HEK293 (cell line): ENCODE measurements around the gene MAP2K6.

Source experiments
- CTCF ChIA-PET: fragments of 350-600 bp; formaldehyde crosslinking; extraction: SDS; loops from one replicate; lab custom pipeline; 2021; ENCODE audit warnings: antibody characterized with exemption; lab: Yijun Ruan, JAX
- POLR2A ChIA-PET: fragments of 300-600 bp; formaldehyde crosslinking; extraction: SDS; loops from one replicate; lab custom pipeline; 2020; ENCODE audit warnings: antibody characterized with exemption, inconsistent platforms; lab: Yijun Ruan, JAX
- H3K27ac ChIP-seq: fragments of 200-500 bp; sonication (Bioruptor generic); 2 replicates; pipeline ENCODE4 v1.5.1; 2014; ENCODE audit warnings: low read depth, low read length, control low read depth, inconsistent platforms; ENCODE audit errors: extremely low read depth
- H3K36me3 ChIP-seq, 2 experiments: fragments of 200-500 bp in 1 of 2; sonication (Bioruptor generic) in 1 of 2; 1 replicate in 1 of 2; 2 replicates in 1 of 2; pipeline ENCODE4 v1.5.1; 2014 to 2017; ENCODE audit warnings: inconsistent platforms in 2 of 2, low read length in 2 of 2; ENCODE audit not compliant: control insufficient read depth in 2 of 2, insufficient read depth in 1 of 2
- H3K4me1 ChIP-seq: fragments of 200-500 bp; sonication (Bioruptor generic); 2 replicates; pipeline ENCODE4 v1.5.1; 2014; ENCODE audit warnings: mild to moderate bottlenecking, low read length, inconsistent platforms; ENCODE audit not compliant: control insufficient read depth, insufficient read depth
- H3K4me3 ChIP-seq: 2 replicates; pipeline ENCODE4 v1.5.1; 2011; ENCODE audit warnings: low read depth, mild to moderate bottlenecking, control low read depth, low read length, moderate library complexity
- H3K9me3 ChIP-seq: fragments of 200-500 bp; sonication (Bioruptor generic); 2 replicates; pipeline ENCODE4 v1.5.1; 2014; ENCODE audit warnings: low read depth, low read length, inconsistent platforms; ENCODE audit not compliant: control insufficient read depth, insufficient read depth
- FEZF1 ChIP-seq: fragments of 450-650 bp; formaldehyde crosslinking; IDR thresholded peaks from 2 replicates; pipeline ENCODE4 v1.5.1; 2016; ENCODE audit warnings: missing biosample characterization, missing genetic modification characterization
- GFI1B ChIP-seq: fragments of 450-650 bp; formaldehyde crosslinking; IDR thresholded peaks from 2 replicates; pipeline ENCODE4 v1.5.1; 2016; ENCODE audit warnings: missing biosample characterization, missing genetic modification characterization
- HOXD13 ChIP-seq: sonication (generic); formaldehyde crosslinking; IDR thresholded peaks from 2 replicates; pipeline ENCODE4 v1.8.0; 2022; ENCODE audit warnings: missing genetic modification reagents, borderline replicate concordance
- KLF7 ChIP-seq: fragments of 450-650 bp; formaldehyde crosslinking; IDR thresholded peaks from 2 replicates; pipeline ENCODE4 v1.5.1; 2016; ENCODE audit warnings: missing biosample characterization, missing genetic modification characterization, borderline replicate concordance
- OSR2 ChIP-seq: fragments of 450-650 bp; formaldehyde crosslinking; IDR thresholded peaks from 2 replicates; pipeline ENCODE4 v1.5.1; 2016; ENCODE audit warnings: missing biosample characterization, missing genetic modification characterization
- SCRT1 ChIP-seq: fragments of 450-650 bp; formaldehyde crosslinking; IDR thresholded peaks from 2 replicates; pipeline ENCODE4 v1.5.1; 2016; ENCODE audit warnings: missing biosample characterization, missing genetic modification characterization, borderline replicate concordance
- ZFP37 ChIP-seq: fragments of 450-650 bp; formaldehyde crosslinking; IDR thresholded peaks from 2 replicates; pipeline ENCODE4 v1.5.1; 2016; ENCODE audit warnings: missing biosample characterization, missing genetic modification characterization
- ZNF202 ChIP-seq: fragments of 450-650 bp; formaldehyde crosslinking; IDR thresholded peaks from 2 replicates; pipeline ENCODE4 v1.5.1; 2016; ENCODE audit warnings: missing biosample characterization, missing genetic modification characterization, borderline replicate concordance
- ZNF239 ChIP-seq: fragments of 450-650 bp; formaldehyde crosslinking; IDR thresholded peaks from 2 replicates; pipeline ENCODE4 v1.5.1; 2016; ENCODE audit warnings: missing biosample characterization, missing genetic modification characterization
- ZNF248 ChIP-seq: fragments of 450-650 bp; formaldehyde crosslinking; IDR thresholded peaks from 2 replicates; pipeline ENCODE4 v1.5.1; 2017; ENCODE audit warnings: missing biosample characterization, missing genetic modification characterization
- ZNF558 ChIP-seq: fragments of 450-650 bp; formaldehyde crosslinking; IDR thresholded peaks from 2 replicates; pipeline ENCODE4 v1.5.1; 2016; ENCODE audit warnings: missing biosample characterization, missing genetic modification characterization
- ZNF843 ChIP-seq: fragments of 450-650 bp; formaldehyde crosslinking; IDR thresholded peaks from 2 replicates; pipeline ENCODE4 v1.5.1; 2016; ENCODE audit warnings: missing biosample characterization, missing genetic modification characterization
- TF ChIP-seq, protein P1 (sequence below): fragments of 450-650 bp; formaldehyde crosslinking; IDR thresholded peaks from 2 replicates; pipeline ENCODE4 v1.5.1; 2017; ENCODE audit warnings: missing biosample characterization, missing genetic modification characterization
- TF ChIP-seq, protein P2 (sequence below): fragments of 450-650 bp; formaldehyde crosslinking; IDR thresholded peaks from 2 replicates; pipeline ENCODE4 v1.5.1; 2017; ENCODE audit warnings: missing biosample characterization, missing genetic modification characterization
- TF ChIP-seq, protein P3 (sequence below): fragments of 450-650 bp; formaldehyde crosslinking; IDR thresholded peaks from 2 replicates; pipeline ENCODE4 v1.5.1; 2017; ENCODE audit warnings: missing biosample characterization, missing genetic modification characterization
- TF ChIP-seq, protein P4 (sequence below): fragments of 450-650 bp; formaldehyde crosslinking; IDR thresholded peaks from 2 replicates; pipeline ENCODE4 v1.5.1; 2017; ENCODE audit warnings: missing biosample characterization, missing genetic modification characterization
- TF ChIP-seq, protein P5 (sequence below): fragments of 450-650 bp; formaldehyde crosslinking; IDR thresholded peaks from 2 replicates; pipeline ENCODE4 v1.5.1; 2016; ENCODE audit warnings: missing biosample characterization, missing genetic modification characterization, borderline replicate concordance
- TF ChIP-seq, protein P6 (sequence below): IDR thresholded peaks from 2 replicates; pipeline ENCODE4 v1.6.1; 2011; ENCODE audit warnings: mild to moderate bottlenecking, low read depth, low read length, borderline replicate concordance
- TF ChIP-seq, protein P7 (sequence below): fragments of 450-650 bp; formaldehyde crosslinking; IDR thresholded peaks from 2 replicates; pipeline ENCODE4 v1.5.1; 2016; ENCODE audit warnings: missing biosample characterization, missing genetic modification characterization

The MAP2K6 gene

DNA sequence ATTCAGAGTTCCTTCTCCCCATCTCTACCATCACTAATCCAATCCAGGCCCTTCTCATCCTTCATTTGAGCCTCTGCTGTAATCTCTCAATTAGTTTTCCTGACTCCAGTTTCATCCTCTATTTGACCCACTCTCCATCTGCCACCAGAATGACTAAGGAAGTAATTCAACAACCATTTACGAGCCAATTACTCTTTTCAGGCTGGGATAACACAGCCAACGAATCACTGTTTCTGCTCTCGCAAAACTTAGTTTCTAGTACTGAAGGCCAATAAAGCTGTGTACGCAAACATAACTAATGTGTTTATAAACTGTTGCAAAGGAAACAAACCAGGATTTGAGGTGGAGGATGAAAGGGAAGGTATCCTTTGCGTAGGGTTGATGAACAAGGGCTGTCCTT lies 53.7 kb downstream of the MAP2K6 start:
- TF ChIP-seq, protein P1, sequence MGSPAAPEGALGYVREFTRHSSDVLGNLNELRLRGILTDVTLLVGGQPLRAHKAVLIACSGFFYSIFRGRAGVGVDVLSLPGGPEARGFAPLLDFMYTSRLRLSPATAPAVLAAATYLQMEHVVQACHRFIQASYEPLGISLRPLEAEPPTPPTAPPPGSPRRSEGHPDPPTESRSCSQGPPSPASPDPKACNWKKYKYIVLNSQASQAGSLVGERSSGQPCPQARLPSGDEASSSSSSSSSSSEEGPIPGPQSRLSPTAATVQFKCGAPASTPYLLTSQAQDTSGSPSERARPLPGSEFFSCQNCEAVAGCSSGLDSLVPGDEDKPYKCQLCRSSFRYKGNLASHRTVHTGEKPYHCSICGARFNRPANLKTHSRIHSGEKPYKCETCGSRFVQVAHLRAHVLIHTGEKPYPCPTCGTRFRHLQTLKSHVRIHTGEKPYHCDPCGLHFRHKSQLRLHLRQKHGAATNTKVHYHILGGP = peak; percentile 55; the same call in 1 of the 2 replicates
- TF ChIP-seq FEZF1 (tag by site-specific recombination) (peak; percentile 73), ZNF843 (tag by site-specific recombination) (peak; percentile 48; the same call in 1 of the 2 replicates), ZNF202 (tag by site-specific recombination) (no peak), GFI1B (tag by site-specific recombination) (peak; percentile 88), HOXD13 (peak; percentile 56; the same call in 1 of the 2 replicates), OSR2 (peak; percentile 41; the same call in 1 of the 2 replicates), SCRT1 (tag by site-specific recombination) (peak; percentile 64; the same call in 1 of the 2 replicates)
- TF ChIP-seq, protein P2, sequence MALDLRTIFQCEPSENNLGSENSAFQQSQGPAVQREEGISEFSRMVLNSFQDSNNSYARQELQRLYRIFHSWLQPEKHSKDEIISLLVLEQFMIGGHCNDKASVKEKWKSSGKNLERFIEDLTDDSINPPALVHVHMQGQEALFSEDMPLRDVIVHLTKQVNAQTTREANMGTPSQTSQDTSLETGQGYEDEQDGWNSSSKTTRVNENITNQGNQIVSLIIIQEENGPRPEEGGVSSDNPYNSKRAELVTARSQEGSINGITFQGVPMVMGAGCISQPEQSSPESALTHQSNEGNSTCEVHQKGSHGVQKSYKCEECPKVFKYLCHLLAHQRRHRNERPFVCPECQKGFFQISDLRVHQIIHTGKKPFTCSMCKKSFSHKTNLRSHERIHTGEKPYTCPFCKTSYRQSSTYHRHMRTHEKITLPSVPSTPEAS = no peak
- TF ChIP-seq, protein P3, sequence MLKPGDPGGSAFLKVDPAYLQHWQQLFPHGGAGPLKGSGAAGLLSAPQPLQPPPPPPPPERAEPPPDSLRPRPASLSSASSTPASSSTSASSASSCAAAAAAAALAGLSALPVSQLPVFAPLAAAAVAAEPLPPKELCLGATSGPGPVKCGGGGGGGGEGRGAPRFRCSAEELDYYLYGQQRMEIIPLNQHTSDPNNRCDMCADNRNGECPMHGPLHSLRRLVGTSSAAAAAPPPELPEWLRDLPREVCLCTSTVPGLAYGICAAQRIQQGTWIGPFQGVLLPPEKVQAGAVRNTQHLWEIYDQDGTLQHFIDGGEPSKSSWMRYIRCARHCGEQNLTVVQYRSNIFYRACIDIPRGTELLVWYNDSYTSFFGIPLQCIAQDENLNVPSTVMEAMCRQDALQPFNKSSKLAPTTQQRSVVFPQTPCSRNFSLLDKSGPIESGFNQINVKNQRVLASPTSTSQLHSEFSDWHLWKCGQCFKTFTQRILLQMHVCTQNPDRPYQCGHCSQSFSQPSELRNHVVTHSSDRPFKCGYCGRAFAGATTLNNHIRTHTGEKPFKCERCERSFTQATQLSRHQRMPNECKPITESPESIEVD = peak; percentile 78
- TF ChIP-seq, protein P4, sequence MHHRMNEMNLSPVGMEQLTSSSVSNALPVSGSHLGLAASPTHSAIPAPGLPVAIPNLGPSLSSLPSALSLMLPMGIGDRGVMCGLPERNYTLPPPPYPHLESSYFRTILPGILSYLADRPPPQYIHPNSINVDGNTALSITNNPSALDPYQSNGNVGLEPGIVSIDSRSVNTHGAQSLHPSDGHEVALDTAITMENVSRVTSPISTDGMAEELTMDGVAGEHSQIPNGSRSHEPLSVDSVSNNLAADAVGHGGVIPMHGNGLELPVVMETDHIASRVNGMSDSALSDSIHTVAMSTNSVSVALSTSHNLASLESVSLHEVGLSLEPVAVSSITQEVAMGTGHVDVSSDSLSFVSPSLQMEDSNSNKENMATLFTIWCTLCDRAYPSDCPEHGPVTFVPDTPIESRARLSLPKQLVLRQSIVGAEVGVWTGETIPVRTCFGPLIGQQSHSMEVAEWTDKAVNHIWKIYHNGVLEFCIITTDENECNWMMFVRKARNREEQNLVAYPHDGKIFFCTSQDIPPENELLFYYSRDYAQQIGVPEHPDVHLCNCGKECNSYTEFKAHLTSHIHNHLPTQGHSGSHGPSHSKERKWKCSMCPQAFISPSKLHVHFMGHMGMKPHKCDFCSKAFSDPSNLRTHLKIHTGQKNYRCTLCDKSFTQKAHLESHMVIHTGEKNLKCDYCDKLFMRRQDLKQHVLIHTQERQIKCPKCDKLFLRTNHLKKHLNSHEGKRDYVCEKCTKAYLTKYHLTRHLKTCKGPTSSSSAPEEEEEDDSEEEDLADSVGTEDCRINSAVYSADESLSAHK (tag by site-specific recombination) = peak; percentile 89
- TF ChIP-seq, protein P5, sequence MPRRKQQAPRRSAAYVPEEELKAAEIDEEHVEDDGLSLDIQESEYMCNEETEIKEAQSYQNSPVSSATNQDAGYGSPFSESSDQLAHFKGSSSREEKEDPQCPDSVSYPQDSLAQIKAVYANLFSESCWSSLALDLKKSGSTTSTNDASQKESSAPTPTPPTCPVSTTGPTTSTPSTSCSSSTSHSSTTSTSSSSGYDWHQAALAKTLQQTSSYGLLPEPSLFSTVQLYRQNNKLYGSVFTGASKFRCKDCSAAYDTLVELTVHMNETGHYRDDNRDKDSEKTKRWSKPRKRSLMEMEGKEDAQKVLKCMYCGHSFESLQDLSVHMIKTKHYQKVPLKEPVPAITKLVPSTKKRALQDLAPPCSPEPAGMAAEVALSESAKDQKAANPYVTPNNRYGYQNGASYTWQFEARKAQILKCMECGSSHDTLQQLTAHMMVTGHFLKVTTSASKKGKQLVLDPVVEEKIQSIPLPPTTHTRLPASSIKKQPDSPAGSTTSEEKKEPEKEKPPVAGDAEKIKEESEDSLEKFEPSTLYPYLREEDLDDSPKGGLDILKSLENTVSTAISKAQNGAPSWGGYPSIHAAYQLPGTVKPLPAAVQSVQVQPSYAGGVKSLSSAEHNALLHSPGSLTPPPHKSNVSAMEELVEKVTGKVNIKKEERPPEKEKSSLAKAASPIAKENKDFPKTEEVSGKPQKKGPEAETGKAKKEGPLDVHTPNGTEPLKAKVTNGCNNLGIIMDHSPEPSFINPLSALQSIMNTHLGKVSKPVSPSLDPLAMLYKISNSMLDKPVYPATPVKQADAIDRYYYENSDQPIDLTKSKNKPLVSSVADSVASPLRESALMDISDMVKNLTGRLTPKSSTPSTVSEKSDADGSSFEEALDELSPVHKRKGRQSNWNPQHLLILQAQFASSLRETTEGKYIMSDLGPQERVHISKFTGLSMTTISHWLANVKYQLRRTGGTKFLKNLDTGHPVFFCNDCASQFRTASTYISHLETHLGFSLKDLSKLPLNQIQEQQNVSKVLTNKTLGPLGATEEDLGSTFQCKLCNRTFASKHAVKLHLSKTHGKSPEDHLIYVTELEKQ (tag by site-specific recombination) = no peak
- H3K4me1 ChIP-seq = no peaks in the 10 kb centered on the region
- ChIA-PET CTCF (interaction anchor here (1.8 kb wide), 1 partner anchor 74 kb away, joined by 4 read pairs; no protein-coding TSS in a partner anchor), POLR2A (no interaction called here)
- H3K27ac ChIP-seq = no peak overlapping the region
- no peaks in the 10 kb centered on the region; a peak in 1 of 3 replicates for H3K36me3 ChIP-seq
- no peak overlapping the region for H3K4me3 ChIP-seq
- no peaks in the 10 kb centered on the region for H3K9me3 ChIP-seq

DNA sequence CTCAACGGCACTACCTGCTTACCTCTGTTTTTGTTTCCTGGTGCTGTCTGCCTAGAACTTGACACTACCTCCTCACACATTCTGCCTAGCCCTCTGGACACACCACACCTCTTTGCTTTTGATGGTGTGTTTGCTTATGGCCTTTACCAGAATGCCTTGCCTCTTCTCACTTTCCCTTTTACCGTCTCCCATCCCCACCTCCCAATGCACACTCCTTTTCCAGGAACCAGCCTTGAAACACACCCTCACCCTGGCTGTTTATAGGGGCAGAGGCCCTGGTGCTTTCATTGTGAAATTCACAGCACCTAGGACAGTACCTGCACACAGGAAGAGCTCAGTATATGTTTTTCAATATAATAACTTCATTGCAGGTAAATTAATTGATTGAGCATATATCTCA lies 56.2 kb downstream of the MAP2K6 start:
- Histone ChIP-seq H3K4me1 (no peaks in the 10 kb centered on the region), H3K4me3 (no peak overlapping the region), H3K9me3 (no peaks in the 10 kb centered on the region), H3K27ac (no peak overlapping the region), H3K36me3 (no peaks in the 10 kb centered on the region; a peak in 1 of 3 replicates)
- CTCF ChIA-PET = interaction anchor here (0.6 to 0.9 kb wide), 3 partner anchors 18 to 1152 kb away, joined by 3 to 4 read pairs (median 3); no protein-coding TSS in a partner anchor
- TF ChIP-seq, protein P6, sequence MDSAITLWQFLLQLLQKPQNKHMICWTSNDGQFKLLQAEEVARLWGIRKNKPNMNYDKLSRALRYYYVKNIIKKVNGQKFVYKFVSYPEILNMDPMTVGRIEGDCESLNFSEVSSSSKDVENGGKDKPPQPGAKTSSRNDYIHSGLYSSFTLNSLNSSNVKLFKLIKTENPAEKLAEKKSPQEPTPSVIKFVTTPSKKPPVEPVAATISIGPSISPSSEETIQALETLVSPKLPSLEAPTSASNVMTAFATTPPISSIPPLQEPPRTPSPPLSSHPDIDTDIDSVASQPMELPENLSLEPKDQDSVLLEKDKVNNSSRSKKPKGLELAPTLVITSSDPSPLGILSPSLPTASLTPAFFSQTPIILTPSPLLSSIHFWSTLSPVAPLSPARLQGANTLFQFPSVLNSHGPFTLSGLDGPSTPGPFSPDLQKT = no peak
- TF ChIP-seq, protein P7, sequence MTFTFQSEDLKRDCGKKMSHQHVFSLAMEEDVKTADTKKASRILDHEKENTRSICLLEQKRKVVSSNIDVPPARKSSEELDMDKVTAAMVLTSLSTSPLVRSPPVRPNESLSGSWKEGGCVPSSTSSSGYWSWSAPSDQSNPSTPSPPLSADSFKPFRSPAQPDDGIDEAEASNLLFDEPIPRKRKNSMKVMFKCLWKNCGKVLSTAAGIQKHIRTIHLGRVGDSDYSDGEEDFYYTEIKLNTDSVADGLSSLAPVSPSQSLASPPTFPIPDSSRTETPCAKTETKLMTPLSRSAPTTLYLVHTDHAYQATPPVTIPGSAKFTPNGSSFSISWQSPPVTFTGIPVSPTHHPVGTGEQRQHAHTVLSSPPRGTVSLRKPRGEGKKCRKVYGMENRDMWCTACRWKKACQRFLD = no peak
- no peak for TF ChIP-seq ZNF248
- TF ChIP-seq HOXD13 = no peak
- TF ChIP-seq ZFP37 (tag by site-specific recombination) = no peak
- TF ChIP-seq ZNF239 (tag by site-specific recombination) = no peak
- TF ChIP-seq ZNF558 (tag by site-specific recombination) = no peak
- no peak for TF ChIP-seq KLF7 (tag by site-specific recombination)
- POLR2A ChIA-PET = no interaction called here
